Measurements from ENCODE around the gene XAB2. TPM values are rescaled to one million over a fixed set of nuclear protein-coding genes. Genes with fewer than 3 reads are reported as not detected.

Gene XAB2
- total and polyA plus RNA-seq, 2 donors (not counting 3 experiments of a cell fraction or from before 2014, with no cell fraction given), result 37.3 to 47.6 TPM

- dilution Hi-C loops (cut with MboI; ENCODE audit: extremely low pct_ligation_motif_present, low sequenced_read_pairs), result no loop called here
- FAIRE-seq (no peak), DNase-seq (ENCODE audit: low read depth, low spot score) (no peak)
- Histone ChIP-seq H3K9me1 (replicated peaks; ENCODE audit: control insufficient read depth, extremely low read depth, insufficient read depth, low read length) (no peaks in the 10 kb centered on the region), H3K4me1 (ENCODE audit: control insufficient read depth, extremely low read depth, insufficient read depth, low read length) (no peaks in the 10 kb centered on the region), H3K9me3 (replicated peaks; ENCODE audit: control insufficient read depth, insufficient read depth, low read length) (no peaks in the 10 kb centered on the region), H3K4me2 (ENCODE audit: insufficient read depth, low read length) (no peak overlapping the region), H4K20me1 (replicated peaks; ENCODE audit: control insufficient read depth, extremely low read depth, insufficient read depth, low read length) (no peaks in the 10 kb centered on the region), H3K27me3 (ENCODE audit: control insufficient read depth in 2 of 2, insufficient read depth in 2 of 2, low read length in 2 of 2) (peaks cover 0 to 2% of the 10 kb centered on the region in 2 experiments), H2AFZ (ENCODE audit: low read depth, low read length) (no peak overlapping the region), H3K9ac (replicated peaks; ENCODE audit: extremely low read depth, insufficient read depth, low read length) (no peak overlapping the region), H3K27ac (ENCODE audit: insufficient read depth, low read depth, low read length) (no peak overlapping the region), H3K4me3 (replicated peaks in 1 of 3; ENCODE audit: insufficient read depth in 1 of 3, low read depth in 1 of 3, low read length in 3 of 3) (no peak overlapping the region), H3K79me2 (ENCODE audit: control insufficient read depth, insufficient read depth, low read length) (no peaks in the 10 kb centered on the region), H3K36me3 (ENCODE audit: control insufficient read depth in 2 of 2, extremely low read depth in 1 of 2, insufficient read depth in 2 of 2, low read length in 2 of 2) (no peaks in the 10 kb centered on the region)
- intact Hi-C loops (cut with micrococcal nuclease), result no loop called here
- no peak for TF ChIP-seq MAX (IDR thresholded peaks at IDR 0.05; ENCODE audit: insufficient read depth, insufficient read length)
- no peak for TF ChIP-seq POLR2AphosphoS5 (IDR thresholded peaks at IDR 0.05; ENCODE audit: insufficient read depth, low read depth, low read length)
- TF ChIP-seq MYC (IDR thresholded peaks at IDR 0.05; ENCODE audit: low read depth, low read length), result no peak
- no peak for TF ChIP-seq EZH2 (IDR thresholded peaks at IDR 0.05; ENCODE audit: borderline replicate concordance, low read depth, low read length, severe bottlenecking)
- TF ChIP-seq FOS (IDR thresholded peaks at IDR 0.05; ENCODE audit: borderline replicate concordance, insufficient read depth, low read length), result no peak
- no peak for TF ChIP-seq POLR2A (IDR thresholded peaks at IDR 0.05; ENCODE audit: low read depth, low read length)
- no peak for TF ChIP-seq GATA2 (IDR thresholded peaks at IDR 0.05; ENCODE audit: insufficient read depth, insufficient read length, low read depth, low read length)
- TF ChIP-seq CTCF (IDR thresholded peaks at IDR 0.05; ENCODE audit: extremely low read depth in 1 of 2, insufficient read depth in 1 of 2, low read depth in 1 of 2, low read length in 2 of 2), result no peak
- no peak for TF ChIP-seq JUN (IDR thresholded peaks at IDR 0.05; ENCODE audit: borderline replicate concordance, insufficient read depth, insufficient read length, low read depth)
- CTCF ChIA-PET, result no interaction called here
- POLR2A ChIA-PET, result no interaction called here
- BruUV-seq (replicated peaks), result no TSS peak
These were observed 17.0 kb upstream of the XAB2 start for GRCh38 chr19:7646426-7646700.

All from endothelial cell of umbilical vein (primary cell).